ENCODE results near the gene RGS17.

- no peak for TF ChIP-seq JUND (CRISPR knock-in tag; IDR thresholded peaks at IDR 0.05)
- TF ChIP-seq EEA1 (CRISPR knock-in tag; IDR thresholded peaks at IDR 0.05; ENCODE audit: borderline replicate concordance), result no peak
- TF ChIP-seq ZZZ3 (CRISPR knock-in tag; IDR thresholded peaks at IDR 0.05; ENCODE audit: borderline replicate concordance), result no peak
- no peak for TF ChIP-seq USF2 (IDR thresholded peaks at IDR 0.05; ENCODE audit: low read depth, low read length)
- no peak for TF ChIP-seq USF2 (CRISPR knock-in tag; IDR thresholded peaks at IDR 0.05; ENCODE audit: borderline replicate concordance)
- no peak for TF ChIP-seq ZNF367 (CRISPR knock-in tag; IDR thresholded peaks at IDR 0.05; ENCODE audit: borderline replicate concordance)
- TF ChIP-seq SP2 (CRISPR knock-in tag; IDR thresholded peaks at IDR 0.05), result no peak
Observed at GRCh38 chr6:153032255-153032882, 98.7 kb downstream of the RGS17 start.
